ENCODE results near the gene CAP2. TPM values are rescaled to one million over a fixed set of nuclear protein-coding genes. Genes with fewer than 3 reads are reported as not detected.

Gene CAP2
- polyA plus RNA-seq, 1 donor: 13.1 TPM

- no peak for DNase-seq
Measured at GRCh38 chr6:17474289-17474688, 80.9 kb downstream of the CAP2 start.

GRCh38 chr6:17475606-17476244 is 82.3 kb downstream of the CAP2 start:
- DNase-seq: no peak

GRCh38 chr6:17476511-17476910 is 83.1 kb downstream of the CAP2 start:
- DNase-seq: no peak

GRCh38 chr6:17477356-17477755 is 84.0 kb downstream of the CAP2 start:
- DNase-seq: no peak

- no peak for DNase-seq
Measured at GRCh38 chr6:17478223-17478907, 85.0 kb downstream of the CAP2 start.

- DNase-seq: no peak
Measured at GRCh38 chr6:17478946-17479345, 85.6 kb downstream of the CAP2 start.

GRCh38 chr6:17480476-17480875 is 87.1 kb downstream of the CAP2 start:
- DNase-seq: no peak

- no peak for DNase-seq
Measured at GRCh38 chr6:17482711-17483110, 89.3 kb downstream of the CAP2 start.

GRCh38 chr6:17483391-17484016 is 90.1 kb downstream of the CAP2 start:
- no peak for DNase-seq

GRCh38 chr6:17484201-17484849 is 90.9 kb downstream of the CAP2 start:
- DNase-seq: no peak

- no peak for DNase-seq
Measured at GRCh38 chr6:17485181-17485580, 91.8 kb downstream of the CAP2 start.

- DNase-seq: no peak
Measured at GRCh38 chr6:17485946-17486345, 92.6 kb downstream of the CAP2 start.

- DNase-seq: no peak
Measured at GRCh38 chr6:17486680-17487079, 93.3 kb downstream of the CAP2 start.

GRCh38 chr6:17490724-17491123 is 97.3 kb downstream of the CAP2 start:
- DNase-seq: no peak

GRCh38 chr6:17491416-17492142 is 98.2 kb downstream of the CAP2 start:
- no peak for DNase-seq

- DNase-seq: no peak
Measured at GRCh38 chr6:17492350-17492749, 99.0 kb downstream of the CAP2 start.

- DNase-seq: no peak
Measured at GRCh38 chr6:17493286-17493685, 99.9 kb downstream of the CAP2 start.

GRCh38 chr6:17494177-17494576 is 100.8 kb downstream of the CAP2 start:
- no peak for DNase-seq

GRCh38 chr6:17494919-17495318 is 101.5 kb downstream of the CAP2 start:
- DNase-seq: no peak

- DNase-seq: no peak
Measured at GRCh38 chr6:17497535-17498095, 104.2 kb downstream of the CAP2 start.

- DNase-seq: no peak
Measured at GRCh38 chr6:17501442-17501841, 108.0 kb downstream of the CAP2 start.
